Stimulated activated CD4-positive, alpha-beta T cell treated with anti-CD3 and anti-CD28 coated beads, Interleukin-1b, Interleukin-23, amount 100 ng/mL, for 1 hour (primary cell): ENCODE results near the gene UST.

ENCODE experiments used
- DNase-seq, 2 donors: peaks; one replicate each; pipeline ENCODE4 v3.0.0-alpha.2; 2020; ENCODE audit warnings: low read depth in 2 of 2

The UST gene

DNA sequence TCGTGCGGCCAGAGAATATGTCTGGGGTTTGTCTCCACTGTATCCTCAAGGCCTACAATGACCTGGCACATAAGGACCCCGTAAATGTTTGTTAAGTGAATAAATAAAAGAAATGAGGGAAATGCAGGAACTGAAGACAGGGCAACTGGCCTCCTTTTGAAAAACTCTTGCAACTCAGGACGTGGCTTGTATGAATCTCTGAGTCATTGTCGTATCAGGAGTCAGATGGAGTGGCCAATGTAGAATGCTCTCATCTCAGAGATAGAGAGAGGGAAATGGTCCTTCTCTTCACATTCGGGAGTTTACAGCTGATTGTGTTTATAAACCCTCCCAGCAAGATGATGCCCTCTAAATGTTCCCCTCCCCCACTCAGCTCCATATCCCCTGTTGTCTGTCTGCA, 57.1 kb downstream of the UST start:
- DNase-seq, result no peak

DNA sequence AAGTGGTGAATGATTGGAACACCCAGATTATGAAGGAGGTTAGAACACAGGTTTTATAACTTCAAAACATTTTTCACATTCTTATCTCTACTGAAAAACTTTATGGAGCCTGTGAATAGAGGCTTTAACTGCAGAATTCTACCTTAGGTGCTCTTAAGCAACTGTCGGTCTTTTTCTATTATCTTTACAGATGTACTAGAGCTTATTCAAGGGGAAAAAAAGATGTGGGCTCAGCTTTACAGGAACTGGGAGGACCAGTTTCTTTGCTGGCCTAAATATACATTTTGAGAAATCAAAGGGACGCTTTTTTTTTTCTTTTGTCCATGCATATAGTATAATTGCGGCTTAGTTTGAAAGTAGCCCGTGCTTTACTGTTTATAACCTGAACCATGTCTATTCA, 58.9 kb downstream of the UST start:
- DNase-seq, result no peak

DNA sequence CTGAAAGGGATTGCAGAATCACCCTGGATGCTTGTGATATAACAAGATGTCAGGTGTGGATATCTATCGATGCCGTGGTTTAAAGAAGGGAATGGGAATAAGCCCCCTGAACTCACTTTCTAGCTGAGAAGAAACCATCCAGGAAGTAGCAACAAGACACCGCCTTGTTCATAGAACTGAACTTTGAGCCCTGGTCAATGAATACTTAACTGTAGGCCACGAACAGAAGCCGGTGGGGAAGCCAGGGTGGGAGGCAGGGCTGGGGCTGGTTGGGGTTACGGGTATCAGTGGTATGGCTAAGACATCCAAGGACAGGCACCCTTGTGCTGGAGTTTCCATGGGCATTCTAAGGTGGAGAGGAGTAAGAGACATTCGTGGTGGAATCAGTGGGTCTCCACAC, 61.0 kb downstream of the UST start:
- DNase-seq, result no peak

DNA sequence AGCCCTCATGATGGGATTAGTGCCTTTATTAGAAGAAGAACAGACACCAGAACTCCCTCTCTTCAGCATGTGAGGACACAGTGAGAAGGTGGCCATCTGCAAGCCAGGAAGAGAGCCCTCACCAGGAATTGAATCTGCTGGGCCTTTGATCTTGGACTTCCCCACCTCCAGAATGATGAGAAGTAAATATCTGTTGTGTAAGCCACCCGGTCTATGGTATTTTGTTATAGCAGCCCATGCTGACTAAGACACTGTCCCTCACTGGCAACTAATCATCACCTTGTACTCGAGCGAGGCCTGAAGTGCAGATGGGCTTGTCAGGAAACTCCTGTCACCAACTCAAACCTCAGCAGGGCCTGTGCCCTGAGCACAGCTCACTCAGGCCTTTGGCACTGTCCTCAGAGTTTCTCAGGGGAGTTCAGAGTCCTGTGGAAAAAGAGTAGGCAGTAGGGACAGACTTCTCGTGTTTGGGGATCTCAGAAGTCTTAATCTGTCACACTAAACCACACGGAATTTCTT, 62.0 kb downstream of the UST start:
- DNase-seq, result no peak

DNA sequence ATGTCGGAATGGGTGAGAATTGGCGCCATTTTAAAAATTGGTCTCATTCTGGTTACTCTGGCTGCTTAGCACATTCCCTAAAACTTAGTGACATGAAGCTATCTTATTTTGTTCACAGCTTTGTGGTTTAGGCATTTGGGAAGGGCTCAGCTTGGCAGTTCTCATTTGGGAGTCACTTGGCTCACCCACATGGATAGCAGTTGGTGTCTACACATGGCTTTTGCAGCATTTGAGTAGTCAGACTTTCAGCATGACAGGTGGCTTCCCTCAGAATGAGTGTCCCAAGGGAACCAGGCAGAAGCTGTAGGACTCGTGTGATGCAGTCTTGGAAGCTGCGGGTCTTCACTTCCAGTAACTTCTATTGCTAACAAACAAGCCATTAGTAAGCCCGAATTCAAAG, 64.6 kb downstream of the UST start:
- no peak for DNase-seq

DNA sequence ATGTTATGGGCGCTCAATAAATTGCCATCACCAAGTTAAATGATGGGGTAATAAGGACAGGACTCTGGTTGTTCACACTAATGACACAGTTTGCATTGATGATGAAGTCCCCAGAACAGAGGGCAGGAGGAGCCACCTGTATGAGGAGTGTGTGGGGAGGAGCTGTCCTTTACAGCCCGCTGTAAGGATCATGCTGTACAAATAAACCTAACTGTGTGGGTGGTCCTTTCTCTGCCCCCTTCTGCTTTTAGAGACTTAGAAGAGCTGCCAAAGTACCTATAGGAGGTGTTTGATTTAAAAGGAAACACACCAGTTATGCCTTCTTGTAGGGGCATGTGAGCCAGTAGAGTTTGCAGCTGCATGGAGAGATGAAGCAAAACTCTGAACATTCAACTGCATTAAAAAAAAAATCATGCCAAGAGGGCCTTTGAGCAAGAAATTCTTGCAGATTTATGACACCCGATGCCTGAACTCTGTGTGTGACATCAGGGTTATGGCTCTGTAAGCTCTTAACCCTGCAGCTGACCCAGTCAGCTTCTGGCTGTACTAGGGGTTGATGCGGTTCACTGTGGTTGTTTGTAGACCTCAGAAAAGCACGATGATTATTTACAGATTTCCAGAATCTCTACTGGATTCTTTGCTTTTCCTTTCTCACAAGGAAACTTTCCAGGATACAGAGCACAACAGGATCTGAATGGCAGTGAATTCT, 67.4 kb downstream of the UST start:
- DNase-seq, result no peak

DNA sequence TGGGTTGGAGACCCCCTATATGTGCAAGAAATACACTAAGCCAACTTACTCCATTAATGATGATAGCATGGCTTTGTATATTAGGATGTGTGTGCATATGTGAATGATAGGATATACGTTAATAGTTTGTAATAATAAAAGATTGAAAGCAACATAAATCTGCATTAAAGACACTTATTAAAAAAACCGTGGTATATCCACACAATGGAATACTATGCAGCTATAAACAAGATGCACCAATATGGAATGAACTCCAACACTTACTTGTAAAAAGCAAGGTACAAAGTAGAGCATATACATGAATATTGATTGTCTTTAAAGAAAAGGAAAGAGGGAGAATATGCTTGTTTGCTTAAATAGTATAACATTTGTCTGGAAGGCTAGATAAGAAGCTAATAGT, 68.0 kb downstream of the UST start:
- no peak for DNase-seq

DNA sequence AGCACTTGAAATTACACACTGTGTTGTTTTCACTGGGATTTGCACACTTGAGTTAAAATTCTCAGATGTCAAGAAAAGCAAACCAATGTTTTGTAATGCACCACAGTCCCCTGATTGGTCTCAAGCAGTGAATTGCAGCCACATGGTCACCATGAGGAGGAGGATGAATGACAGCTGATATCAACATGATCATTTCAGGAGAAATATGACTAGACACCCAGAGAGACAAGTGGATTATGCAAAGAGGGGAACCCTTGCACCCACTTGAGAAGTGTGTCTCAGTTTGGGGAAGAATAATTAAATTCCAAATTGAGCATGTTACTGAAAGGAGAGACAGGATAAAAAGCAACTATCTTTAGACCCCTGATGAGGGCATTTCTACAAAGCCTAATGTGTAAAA, 69.3 kb downstream of the UST start:
- no peak for DNase-seq

DNA sequence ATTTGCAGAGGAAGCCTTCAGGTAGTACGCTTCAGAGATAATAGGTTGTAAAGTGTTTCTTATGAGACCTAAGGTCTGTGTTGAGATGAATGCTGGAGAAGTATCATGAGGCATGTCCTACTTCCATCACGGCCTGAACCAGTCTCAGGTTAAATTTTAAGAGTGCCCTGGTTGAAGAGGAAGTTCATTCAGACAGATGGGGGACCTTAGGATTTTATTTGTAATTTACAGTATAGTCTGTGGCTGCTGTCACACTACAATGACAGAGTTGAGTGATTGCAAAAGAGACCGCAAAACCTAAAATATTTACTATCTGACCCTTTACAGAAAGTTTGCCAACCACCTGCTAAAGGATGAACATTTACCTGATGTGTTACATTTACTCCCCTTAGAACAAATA, 70.9 kb downstream of the UST start:
- no peak for DNase-seq

DNA sequence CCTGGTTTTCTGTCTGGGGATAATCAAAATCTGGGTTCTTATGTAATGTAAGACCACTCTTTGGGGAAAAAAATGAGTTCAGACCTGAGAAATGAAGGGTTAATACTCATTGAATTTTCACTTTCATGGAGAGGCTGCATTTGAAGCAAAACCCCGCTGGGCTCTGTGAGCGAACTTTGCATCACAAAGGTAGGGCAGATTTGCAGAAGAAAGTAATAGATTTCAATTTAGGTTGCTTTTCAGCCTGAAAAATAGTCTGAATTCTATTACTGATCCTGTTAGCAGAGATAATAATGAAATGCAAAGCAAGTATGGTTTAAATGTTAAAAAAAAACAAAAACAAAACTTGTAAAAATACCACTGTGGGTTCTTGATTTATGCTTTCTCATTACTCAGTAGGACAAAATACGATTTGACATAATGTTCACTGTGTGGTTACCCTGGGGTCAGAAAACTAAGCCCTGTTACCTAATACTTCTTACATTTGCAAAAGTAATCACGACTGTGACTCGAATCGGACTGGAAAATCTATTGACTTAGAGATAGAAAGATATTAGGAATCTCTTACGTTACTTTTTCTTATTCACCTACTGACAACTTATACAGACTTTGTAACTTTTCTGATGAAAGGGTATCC, 72.2 kb downstream of the UST start:
- no peak for DNase-seq

DNA sequence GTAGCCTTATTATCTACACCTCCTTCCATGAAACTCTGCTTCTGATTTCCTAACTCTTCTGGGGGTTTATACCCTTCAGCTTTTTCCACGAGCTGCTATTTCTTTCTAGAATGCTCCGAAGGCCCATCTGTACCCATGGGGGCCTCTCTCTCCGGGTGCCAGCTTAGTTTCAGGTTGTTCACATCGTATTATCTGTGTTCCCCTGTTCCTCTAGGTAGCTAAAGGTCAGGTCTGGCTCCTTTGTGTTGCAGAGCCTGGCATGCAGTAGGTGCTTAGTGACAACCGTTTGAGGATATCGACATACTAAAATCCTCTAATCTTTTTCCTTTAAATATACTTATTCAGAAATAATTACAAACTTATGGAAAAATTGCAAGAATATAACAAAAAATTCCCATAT, 73.0 kb downstream of the UST start:
- no peak for DNase-seq

DNA sequence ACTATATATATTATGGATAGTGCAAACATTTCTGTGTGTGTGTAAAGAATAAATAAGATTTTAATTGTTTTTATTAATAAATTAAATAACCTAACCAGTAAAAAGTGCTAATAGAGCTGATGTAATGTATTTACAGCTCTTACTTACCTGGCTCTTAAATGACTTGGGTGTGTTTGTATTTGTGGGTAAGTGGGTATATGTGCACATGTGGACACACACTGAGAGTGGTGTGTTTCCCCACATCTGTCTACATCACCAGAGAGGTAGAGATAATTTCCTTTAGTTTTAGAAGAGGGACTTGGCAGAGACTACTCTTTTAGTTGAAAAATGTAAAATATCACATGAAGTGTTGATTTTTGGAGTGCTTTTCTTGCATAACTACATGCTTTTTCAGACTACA, 76.0 kb downstream of the UST start:
- no peak for DNase-seq

DNA sequence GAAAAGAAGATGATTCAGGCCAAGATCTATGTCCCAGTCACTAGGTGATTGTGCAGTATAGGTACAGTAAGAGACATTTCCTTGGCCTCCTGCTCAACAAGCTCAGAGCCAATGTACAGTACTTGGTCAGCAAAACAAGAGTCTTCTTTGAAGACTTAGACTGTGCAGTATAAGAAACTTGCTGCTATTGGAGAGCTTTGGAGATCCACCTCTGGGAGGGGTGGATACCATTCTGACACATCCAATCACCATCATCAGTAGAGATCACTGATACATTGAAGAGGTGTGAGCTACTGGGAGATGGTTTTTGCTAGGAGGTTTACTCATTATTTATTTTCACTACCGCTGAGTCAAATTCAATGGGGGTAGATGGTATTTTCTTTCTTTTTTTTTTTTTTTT, 77.5 kb downstream of the UST start:
- no peak for DNase-seq

DNA sequence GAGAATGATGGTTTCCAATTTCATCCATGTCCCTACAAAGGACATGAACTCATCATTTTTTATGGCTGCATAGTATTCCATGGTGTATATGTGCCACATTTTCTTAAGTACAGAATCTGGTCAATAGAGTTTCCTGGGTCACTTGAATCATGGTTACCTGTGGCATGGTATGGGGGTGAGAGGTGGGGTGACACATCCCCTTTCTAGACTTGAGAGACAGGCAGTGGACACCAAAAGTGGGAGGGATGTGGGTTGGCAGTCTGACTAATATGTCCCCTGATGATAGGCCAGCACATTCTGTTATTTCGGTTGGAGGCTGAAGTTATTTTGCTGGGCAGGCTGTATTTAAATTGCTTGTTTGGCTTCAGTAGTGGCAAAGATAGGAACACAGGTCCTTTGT, 78.1 kb downstream of the UST start:
- no peak for DNase-seq

DNA sequence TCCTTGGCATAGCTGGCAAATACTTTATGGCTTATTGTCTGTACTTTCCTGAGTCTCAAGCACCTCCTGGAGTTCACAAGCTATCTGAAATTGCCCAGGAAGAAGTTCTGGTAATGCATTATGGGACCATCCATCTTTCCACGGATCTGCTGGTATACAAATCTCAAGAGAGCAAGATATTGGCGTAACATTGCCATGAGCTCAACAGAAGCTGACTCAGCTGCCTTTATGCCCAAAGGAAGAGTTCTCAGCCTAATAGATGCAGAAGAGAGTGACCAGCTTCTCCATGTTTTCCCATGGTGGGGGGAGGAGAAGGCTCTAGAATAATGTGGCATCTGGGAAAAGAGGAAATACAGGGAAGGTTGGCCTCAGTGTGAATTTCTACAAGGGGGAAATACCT, 78.7 kb downstream of the UST start:
- no peak for DNase-seq

DNA sequence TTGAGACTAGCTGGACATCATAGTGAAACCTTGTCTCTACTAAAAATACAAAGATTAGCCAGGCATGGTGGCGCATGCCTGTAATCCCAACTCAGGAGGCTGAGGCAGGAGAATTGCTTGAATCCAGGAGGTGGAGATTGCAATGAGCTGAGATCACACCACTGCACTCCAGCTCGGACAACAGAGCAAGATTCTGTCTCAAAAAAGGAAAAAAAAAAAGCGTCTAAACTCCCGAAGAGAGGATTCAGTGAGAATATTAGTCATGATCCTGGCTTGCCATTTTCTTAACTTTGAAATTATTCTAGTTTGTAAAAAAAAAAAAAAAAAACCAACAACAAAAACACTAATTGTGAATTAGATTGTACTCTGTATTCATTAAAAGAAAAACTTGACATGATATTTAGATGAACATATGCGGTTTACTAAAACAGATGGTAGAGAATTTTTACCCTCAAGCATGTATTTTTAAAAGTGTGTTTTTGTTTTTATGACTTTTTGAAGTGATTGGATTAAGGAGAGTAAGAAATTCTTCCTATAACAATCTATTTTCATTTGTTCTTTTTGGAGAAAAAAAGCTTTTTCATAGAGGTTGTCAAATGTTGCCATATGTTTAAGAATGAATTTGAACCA, 80.7 kb downstream of the UST start:
- no peak for DNase-seq

DNA sequence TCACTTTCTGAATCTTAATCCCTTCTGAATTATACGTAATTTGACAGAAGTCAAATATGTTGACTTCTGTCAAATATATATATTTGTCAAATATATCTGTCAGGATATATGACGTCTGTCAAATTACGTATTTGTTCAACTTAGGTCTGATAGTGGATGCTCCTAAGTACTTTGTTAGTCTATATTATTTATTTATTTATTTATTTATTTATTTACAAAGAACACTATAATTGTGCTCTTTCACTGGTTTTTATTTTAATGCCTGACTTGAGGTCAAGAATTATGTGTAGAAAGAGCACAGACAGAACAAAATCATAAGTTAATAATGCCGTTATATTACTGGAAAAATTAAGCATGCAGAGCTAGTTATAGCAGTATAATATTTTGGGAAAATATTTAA, 81.2 kb downstream of the UST start:
- no peak for DNase-seq

DNA sequence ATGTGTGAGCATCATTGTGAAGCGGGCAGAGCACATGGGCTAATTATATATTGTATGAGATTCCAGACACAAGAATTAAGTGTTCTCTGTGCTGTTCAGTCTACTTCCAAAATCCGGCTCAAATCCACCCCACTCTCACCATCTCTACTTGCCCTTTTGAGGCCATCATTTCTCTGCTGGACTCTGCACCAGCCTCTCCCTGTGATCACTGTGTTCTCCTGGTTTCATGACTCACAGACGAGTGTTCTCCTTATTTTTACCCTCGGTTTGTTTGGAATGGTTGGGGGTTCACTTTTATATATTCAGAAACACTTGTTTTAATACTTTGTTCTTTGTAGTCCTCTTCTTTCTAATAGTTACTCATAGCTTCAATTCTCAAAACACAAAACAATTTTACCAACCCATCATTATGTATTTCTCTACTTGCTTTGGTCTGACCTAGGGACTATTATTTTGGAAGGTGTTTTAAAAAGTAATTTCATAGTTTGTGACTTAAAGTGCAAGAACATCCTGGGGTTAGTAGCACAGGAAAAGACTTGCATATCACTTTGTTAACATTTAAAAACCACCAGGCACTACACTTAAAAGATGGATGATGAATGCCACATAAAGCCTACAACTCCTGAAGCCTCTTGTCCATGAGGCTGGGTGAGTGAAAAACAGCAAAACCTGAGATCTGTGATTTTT, 82.7 kb downstream of the UST start:
- no peak for DNase-seq

DNA sequence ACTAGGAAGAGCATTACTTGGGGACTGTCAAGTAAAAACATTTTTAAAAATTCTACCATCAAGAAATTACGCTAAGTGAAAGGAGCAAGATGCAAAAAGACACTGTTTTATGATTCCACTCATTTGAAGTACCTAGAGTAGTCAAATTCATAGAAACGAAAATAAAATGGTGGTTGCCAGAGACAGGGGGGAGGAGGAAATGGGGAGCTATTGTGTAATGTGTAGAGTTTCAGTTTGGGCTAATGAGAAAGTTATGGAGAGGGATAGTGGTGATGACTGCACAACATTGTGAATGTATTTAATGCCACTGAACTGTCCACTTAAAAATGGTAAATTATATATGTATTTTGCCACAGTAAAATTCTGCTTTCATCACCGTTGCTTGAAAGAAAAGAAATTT, 83.8 kb downstream of the UST start:
- no peak for DNase-seq

DNA sequence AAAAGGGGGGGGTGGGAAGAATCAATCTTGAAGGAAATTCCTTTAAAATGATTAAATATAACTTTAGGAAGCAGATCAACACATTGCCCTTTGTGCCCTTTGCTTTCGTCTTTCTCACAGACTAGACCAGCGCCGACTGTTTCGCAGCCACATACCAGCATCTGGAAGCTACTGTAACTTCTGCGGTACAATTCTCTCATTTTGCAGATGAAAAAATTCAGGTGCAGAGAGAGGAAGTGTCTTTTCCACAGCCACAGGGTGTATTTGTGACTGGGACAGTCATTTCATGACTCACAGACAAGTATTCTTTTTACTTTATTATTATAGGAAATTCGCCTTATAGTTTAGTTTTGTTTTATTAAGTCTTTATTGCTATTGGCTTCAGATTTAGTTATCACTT, 84.2 kb downstream of the UST start:
- no peak for DNase-seq

DNA sequence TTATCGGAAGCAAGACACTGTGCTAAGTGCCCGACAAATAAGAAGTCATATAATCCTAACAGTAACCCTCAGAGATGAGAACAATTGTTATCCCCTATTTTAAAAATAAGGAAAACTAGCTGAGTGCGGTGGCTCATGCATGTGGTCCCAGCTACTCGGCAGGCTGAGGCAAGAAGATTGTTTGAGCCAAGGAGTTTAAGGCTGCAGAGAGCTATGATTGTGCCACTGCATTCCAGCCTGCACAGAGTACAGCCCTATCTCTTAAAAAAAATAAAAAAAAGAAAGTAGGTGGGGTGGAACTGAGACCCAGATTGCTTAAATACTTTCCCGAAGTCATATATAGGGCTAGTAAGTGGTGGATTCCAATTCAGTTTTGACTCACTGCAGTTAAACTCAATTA, 84.7 kb downstream of the UST start:
- DNase-seq, result no peak

DNA sequence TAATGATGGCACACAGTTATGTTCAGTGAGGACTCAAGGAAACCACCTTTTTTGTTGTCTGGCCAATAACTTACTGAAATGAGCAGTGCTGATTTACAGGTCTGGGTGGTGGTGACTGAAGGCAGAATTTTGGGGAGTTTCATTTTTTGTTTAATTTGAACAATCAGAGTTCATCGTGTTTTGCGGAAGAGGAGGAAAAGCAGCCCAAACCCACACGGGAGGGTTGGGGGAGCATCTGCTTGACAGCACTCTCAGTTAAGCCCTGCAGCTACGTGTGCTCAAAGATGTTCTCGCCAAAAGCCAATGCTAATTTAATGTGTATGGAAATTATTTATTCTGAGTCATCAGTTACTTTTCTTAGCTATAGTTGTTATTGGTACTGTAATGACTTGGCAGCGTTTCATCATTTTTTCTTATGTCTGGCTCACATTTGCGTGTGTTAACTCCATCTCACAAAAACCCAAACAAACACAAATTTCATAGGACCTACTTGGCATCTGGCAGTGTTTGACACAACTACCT, 89.2 kb downstream of the UST start:
- peak in 1 of 2 donors; percentile 10 for DNase-seq
